ENCODE data around the gene ACTN3.

The ACTN3 gene

DNA sequence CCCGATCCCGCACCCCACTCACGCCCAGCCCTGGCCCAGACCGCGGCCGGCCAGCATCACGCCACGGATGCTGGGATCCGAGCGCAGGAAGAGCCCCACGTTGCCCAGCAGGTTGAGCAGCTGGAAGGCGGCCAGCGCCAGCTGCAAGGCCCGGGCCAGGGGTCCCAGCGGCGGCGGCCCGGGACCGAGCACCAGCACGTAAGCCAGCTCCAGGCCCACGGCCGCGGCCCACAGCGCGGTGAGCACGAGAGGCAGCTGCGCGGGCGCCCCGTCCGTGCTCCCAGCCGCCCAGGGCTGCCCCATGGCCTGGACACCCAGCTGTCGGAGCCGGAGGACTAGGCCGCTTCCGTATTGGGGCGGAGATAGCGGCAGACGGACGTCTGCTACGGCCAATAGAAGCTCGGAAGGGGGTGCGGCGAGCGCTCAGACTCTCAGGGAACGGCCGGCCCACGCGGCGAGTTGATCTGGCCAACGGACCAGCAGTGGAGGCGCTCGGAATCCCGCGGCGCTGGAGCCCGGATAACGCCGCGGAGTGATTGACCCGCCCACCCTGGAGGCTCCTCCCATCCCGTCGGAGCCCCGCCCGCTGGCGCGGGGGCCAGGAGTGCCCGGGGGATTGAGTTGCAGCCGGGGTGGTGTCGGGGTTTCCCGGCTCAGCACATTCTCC, 869 bp upstream of the ACTN3 start, which contains the start of gene ZDHHC24:
TSS of gene ZDHHC24 (minus strand) at position 348 of the 667 bp plus-strand sequence. CDS start at position 303, 45 bp downstream.
- peak; percentile 81 for DNase-seq

- DNase-seq: no peak
Observed at GRCh38 chr11:66546966-66547661, 411 bp downstream of the ACTN3 start.

DNA sequence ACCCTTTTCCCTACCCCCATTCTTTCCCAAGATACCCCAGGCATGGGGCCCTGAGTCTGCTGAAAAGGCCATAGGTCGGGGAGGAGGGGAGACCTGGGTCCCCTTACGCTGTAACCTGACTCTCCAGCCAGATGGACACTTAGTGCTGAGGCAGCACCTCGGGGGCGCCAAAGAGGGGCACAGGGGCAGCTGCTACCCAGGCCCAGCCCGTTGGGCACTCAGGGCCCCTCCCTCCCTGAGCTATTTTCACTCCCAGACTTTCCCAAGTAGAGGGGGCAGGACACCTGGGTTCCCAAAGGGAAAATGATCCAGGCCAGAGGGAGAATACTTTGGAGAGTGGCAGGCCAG, 933 bp downstream of the ACTN3 start:
- DNase-seq: no peak

- DNase-seq: no peak
Observed at GRCh38 chr11:66548041-66548440, 1.3 kb downstream of the ACTN3 start.

- DNase-seq: no peak
Observed at GRCh38 chr11:66548774-66549630, 2.3 kb downstream of the ACTN3 start.

DNA sequence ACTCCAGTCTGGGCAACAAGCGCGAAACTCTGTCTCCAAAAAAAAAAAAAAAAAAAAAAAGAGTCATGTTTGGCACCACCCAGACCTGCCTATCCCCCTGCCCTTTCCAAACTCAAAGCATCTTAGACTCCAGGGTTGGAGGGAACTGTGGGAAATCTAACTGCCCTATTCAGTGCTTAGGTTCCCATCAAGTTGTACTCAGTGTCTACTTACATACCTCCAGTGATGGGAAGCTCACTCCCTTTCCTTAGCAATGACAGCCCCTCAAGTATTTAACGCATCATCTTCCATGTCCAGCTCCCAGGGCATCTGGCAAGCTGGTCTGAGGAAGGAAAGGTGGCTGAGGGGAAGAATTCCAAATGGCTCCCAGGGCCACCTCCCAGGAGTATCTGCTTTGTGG, 3.0 kb downstream of the ACTN3 start:
- no peak for DNase-seq

DNA sequence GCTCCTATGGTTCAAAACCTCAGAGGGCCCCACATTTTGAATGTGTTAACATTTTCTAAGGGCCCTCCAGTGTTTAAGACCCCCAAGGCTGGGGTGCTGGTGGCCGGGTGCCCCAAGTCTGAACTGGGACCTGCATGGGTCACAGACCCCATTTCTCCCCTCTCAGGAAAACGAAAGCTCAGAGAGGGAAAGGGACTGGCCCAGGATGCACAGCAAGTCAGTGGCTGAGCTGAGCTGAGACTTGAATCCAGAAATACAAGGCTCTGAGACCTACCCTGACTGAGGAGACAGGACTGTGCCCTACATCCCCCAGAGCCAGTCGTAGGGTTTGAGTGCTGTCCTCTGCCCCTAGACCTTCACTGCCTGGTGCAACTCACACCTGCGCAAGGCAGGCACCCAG, 4.2 kb downstream of the ACTN3 start:
- no peak for DNase-seq

GRCh38 chr11:66554602-66555001, 7.9 kb downstream of the ACTN3 start:
- no peak for DNase-seq

GRCh38 chr11:66555416-66555815, 8.7 kb downstream of the ACTN3 start:
- DNase-seq: no peak

DNA sequence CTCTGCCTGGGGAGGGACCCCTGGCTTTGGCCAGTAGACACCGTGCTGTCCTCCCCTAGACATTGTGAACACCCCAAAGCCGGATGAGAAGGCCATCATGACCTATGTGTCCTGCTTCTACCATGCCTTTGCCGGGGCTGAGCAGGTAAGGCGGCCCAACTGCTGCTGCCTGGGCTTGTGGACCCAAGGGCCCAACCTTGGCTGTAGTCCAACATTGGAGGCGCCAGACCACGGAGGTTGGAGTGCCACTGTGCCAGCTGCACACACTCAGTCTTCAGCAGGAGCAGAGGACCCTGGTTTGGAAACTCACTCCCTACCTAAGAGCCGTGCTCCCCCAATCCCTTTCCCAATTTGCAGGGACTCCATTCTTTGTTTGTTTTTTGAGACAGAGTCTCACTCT, 9.4 kb downstream of the ACTN3 start:
- peak; percentile 42 for DNase-seq

GRCh38 chr11:66557733-66558326, 11.1 kb downstream of the ACTN3 start:
- DNase-seq: no peak

GRCh38 chr11:66559142-66559865, 12.6 kb downstream of the ACTN3 start:
- DNase-seq: no peak

DNA sequence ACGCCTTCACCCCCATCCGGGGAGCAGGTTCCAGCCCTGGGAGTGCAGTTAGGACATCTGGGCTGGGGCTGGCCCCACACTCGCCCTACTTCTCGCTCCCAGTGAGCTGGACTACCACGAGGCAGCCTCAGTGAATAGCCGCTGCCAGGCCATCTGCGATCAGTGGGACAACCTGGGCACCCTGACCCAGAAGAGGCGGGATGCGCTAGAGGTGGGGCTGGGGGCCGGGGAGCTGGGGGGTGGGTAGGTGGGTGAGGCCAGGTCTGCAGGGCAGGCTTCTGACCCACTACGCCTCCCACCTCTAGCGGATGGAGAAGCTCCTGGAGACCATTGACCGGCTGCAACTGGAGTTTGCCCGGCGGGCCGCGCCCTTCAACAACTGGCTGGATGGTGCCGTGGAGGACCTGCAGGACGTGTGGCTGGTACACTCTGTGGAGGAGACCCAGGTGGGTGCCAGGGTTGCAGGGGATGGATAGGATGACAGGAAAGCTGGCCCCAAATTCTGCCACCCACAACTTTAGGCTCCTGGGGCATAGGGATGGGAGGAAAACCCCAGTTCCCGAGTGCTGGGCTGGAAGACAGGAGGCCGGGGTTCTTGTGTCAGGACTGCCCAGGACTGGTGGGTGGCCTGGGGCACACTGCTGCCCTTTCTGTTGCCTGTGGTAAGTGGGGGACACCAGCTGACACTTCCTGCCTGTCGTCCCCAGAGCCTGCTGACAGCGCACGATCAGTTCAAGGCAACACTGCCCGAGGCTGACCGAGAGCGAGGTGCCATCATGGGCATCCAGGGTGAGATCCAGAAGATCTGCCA, 13.4 kb downstream of the ACTN3 start:
- DNase-seq: no peak

DNA sequence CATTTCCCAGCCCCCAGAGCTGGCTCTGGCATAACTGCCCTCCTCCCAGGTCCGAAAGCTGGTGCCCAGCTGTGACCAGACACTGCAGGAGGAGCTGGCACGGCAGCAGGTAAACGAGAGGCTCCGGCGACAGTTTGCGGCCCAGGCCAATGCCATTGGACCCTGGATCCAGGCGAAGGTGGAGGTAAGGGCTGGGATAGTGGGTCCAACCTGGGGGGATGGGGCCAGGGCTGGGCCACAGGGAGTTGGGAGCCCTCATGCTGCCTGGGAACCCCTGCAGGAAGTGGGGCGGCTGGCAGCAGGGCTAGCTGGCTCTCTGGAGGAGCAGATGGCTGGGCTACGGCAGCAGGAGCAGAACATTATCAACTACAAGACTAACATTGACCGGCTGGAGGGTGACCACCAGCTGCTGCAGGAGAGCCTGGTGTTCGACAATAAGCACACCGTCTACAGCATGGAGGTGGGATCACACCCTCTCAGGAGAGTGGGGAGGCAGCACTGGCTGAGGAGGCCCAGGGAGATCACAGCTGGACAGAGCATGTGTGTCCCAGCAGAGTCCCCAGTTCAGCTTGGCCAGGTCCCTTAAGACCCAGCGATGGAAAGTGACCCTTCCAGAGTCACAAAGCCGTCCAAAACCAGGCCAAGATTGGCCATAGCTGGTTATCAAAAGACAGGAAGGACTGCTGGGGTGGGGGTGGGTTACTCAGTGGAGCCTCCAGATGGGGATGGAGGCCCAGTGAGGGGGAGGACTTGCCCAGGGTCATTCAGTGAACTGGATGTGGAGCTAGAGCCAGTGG, 14.7 kb downstream of the ACTN3 start:
- DNase-seq: no peak

- DNase-seq: no peak
Observed at GRCh38 chr11:66561975-66562248, 15.2 kb downstream of the ACTN3 start.

GRCh38 chr11:66562275-66562674, 15.6 kb downstream of the ACTN3 start:
- DNase-seq: no peak

DNA sequence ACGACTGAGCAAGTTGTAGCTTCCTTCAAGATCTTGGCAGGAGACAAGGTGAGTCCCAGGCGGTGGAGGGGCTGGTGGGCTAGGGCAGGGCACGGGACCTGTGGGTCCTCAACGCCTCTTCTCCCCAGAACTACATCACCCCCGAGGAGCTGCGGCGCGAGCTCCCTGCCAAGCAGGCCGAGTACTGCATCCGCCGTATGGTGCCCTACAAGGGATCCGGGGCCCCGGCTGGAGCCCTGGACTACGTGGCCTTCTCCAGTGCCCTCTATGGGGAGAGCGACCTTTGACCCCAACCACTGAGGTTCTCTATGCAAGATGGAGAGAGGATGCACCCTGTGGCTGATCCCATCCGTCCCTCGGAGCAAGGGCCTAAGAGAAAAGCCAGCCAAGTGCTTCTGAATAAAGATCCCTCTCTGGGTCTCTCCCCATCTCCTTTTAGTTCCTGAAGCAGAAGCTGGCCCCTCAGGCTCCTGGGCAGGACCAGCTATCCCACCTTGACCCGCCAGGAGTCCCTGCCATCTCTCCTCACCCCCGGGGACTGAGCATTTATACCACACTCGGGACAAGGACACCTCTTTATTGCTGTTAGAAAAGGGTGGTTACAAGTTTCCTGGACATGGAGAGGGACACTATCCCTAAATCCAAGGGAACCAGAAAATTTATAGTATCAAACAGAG, 16.3 kb downstream of the ACTN3 start:
- no peak for DNase-seq

- no peak for DNase-seq
Observed at GRCh38 chr11:66563832-66564231, 17.1 kb downstream of the ACTN3 start.

DNA sequence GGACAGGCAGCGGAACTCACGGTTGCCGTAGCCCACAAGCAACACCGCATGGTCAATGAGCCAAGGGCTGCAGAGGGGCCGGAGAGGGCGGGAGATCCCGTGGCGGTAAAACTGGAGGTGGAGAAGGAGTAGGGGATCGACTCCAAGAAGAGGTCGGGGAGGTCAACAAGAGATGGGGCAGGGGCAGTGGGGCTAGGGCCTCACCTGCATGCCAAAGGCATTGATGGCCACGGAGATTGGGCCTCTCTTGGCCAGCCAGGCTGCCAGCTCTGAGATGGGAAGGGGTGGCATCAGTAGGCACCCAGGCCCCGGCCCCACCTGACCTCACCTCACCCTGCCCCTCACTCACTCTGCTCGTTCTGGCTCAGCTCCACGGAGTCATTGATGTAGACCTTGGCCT, 17.8 kb downstream of the ACTN3 start:
- no peak for DNase-seq

- no peak for DNase-seq
Observed at GRCh38 chr11:66564984-66565383, 18.3 kb downstream of the ACTN3 start.

GRCh38 chr11:66566221-66566620, 19.5 kb downstream of the ACTN3 start:
- no peak for DNase-seq
